OCI-LY3 (cell line): ENCODE measurements around the gene PRSS56.

Source experiments
- H2AFZ ChIP-seq: fragments of 200-600, 300-600 bp; shearing (Covaris generic); 2 replicates; pipeline ENCODE4 v1.6.0; 2014; ENCODE audit warnings: antibody characterized with exemption, low read depth, low read length
- H3K27ac ChIP-seq: fragments of 200-600, 300-600 bp; sonication (generic); 2 replicates; pipeline ENCODE4 v1.5.1; 2014; ENCODE audit warnings: mild to moderate bottlenecking, low read length, moderate library complexity, mixed read lengths
- H3K27me3 ChIP-seq: fragments of 200-600, 300-600 bp; sonication (generic); 2 replicates; pipeline ENCODE4 v1.6.1; 2014; ENCODE audit warnings: low read depth, low read length, mixed read lengths
- H3K36me3 ChIP-seq: fragments of 200-600, 300-600 bp; sonication (generic); replicated peaks from 2 replicates; pipeline ENCODE3; 2014; ENCODE audit warnings: low read depth, low read length, mixed read lengths
- H3K4me1 ChIP-seq: fragments of 300-600, 200-600 bp; sonication (generic); 2 replicates; pipeline ENCODE4 v1.6.1; 2014; ENCODE audit warnings: low read length, mixed read lengths
- H3K4me2 ChIP-seq: fragments of 200-600, 300-600 bp; sonication (generic); 2 replicates; pipeline ENCODE4 v1.6.1; 2014; ENCODE audit warnings: low read length, mixed read lengths
- H3K4me3 ChIP-seq: fragments of 300-600, 200-600 bp; sonication (generic); 2 replicates; pipeline ENCODE4 v1.5.1; 2014; ENCODE audit warnings: antibody characterized with exemption, mild to moderate bottlenecking, low read length, moderate library complexity
- H3K79me2 ChIP-seq: fragments of 300-600, 200-600 bp; shearing (Covaris generic); 2 replicates; pipeline ENCODE4 v1.6.1; 2014; ENCODE audit warnings: mild to moderate bottlenecking, low read length, mixed read lengths
- H3K9ac ChIP-seq: fragments of 300-600, 200-600 bp; shearing (Covaris generic); 2 replicates; pipeline ENCODE4 v1.6.0; 2014; ENCODE audit warnings: mild to moderate bottlenecking, low read length, moderate library complexity
- H3K9me3 ChIP-seq: fragments of 200-600, 300-600 bp; shearing (Covaris generic); 2 replicates; pipeline ENCODE4 v1.6.1; 2014; ENCODE audit warnings: low read length, mixed read lengths; ENCODE audit not compliant: insufficient read depth
- H4K20me1 ChIP-seq: fragments of 200-600, 300-600 bp; sonication (generic); 2 replicates; pipeline ENCODE4 v1.6.1; 2016; ENCODE audit warnings: low read length, mixed read lengths; ENCODE audit not compliant: insufficient read depth
- CTCF ChIP-seq: fragments of 200-600, 300-600 bp; sonication (generic); IDR thresholded peaks from 2 replicates; pipeline ENCODE4 v1.5.1; 2014; ENCODE audit warnings: antibody characterized with exemption, low read length, low read depth
- EZH2phosphoT487 ChIP-seq: fragments of 200-600 bp; shearing (Covaris generic); IDR thresholded peaks from 2 replicates; pipeline ENCODE4 v1.6.1; 2018; ENCODE audit warnings: antibody characterized with exemption, mixed run types, low read depth

The PRSS56 gene

GRCh38 chr2:232508251-232508650 is 11.9 kb upstream of the PRSS56 start:
- Histone ChIP-seq H3K27ac (no peak overlapping the region), H2AFZ (no peak overlapping the region), H3K4me3 (no peak overlapping the region), H4K20me1 (no peaks in the 10 kb centered on the region), H3K4me1 (no peaks in the 10 kb centered on the region), H3K27me3 (no peaks in the 10 kb centered on the region), H3K4me2 (no peak overlapping the region), H3K9ac (no peak overlapping the region), H3K9me3 (no peaks in the 10 kb centered on the region), H3K79me2 (no peaks in the 10 kb centered on the region), H3K36me3 (no peaks in the 10 kb centered on the region)
- no peak for TF ChIP-seq EZH2phosphoT487
- no peak for TF ChIP-seq CTCF

GRCh38 chr2:232511336-232511890 is 8.8 kb upstream of the PRSS56 start:
- H3K27ac ChIP-seq: no peak overlapping the region

GRCh38 chr2:232512602-232513001 is 7.6 kb upstream of the PRSS56 start:
- Histone ChIP-seq H4K20me1 (no peaks in the 10 kb centered on the region), H3K27ac (no peak overlapping the region), H3K79me2 (no peaks in the 10 kb centered on the region), H3K36me3 (no peaks in the 10 kb centered on the region), H3K4me1 (no peaks in the 10 kb centered on the region), H3K27me3 (no peaks in the 10 kb centered on the region), H3K4me2 (no peak overlapping the region), H3K4me3 (no peak overlapping the region), H3K9me3 (no peaks in the 10 kb centered on the region), H3K9ac (no peak overlapping the region), H2AFZ (no peak overlapping the region)
- TF ChIP-seq CTCF: no peak

More at GRCh38 chr2:232511336-232511890, 8.8 kb upstream of the PRSS56 start:
- Histone ChIP-seq H3K4me3 (no peak overlapping the region), H3K27me3 (no peaks in the 10 kb centered on the region), H3K4me1 (no peaks in the 10 kb centered on the region), H3K9me3 (no peaks in the 10 kb centered on the region), H3K79me2 (no peaks in the 10 kb centered on the region), H3K4me2 (no peak overlapping the region), H3K36me3 (no peaks in the 10 kb centered on the region), H4K20me1 (no peaks in the 10 kb centered on the region), H3K9ac (no peak overlapping the region), H2AFZ (no peak overlapping the region)
- TF ChIP-seq EZH2phosphoT487: no peak
- no peak for TF ChIP-seq CTCF

GRCh38 chr2:232513353-232513752 is 6.8 kb upstream of the PRSS56 start:
- no peaks in the 10 kb centered on the region for H3K27me3 ChIP-seq

More at GRCh38 chr2:232513353-232513752, 6.8 kb upstream of the PRSS56 start:
- no peak overlapping the region for H3K4me2 ChIP-seq
- no peak overlapping the region for H2AFZ ChIP-seq
- H3K9me3 ChIP-seq: no peaks in the 10 kb centered on the region
- H4K20me1 ChIP-seq: no peaks in the 10 kb centered on the region
- no peak overlapping the region for H3K27ac ChIP-seq
- H3K79me2 ChIP-seq: no peaks in the 10 kb centered on the region
- H3K36me3 ChIP-seq: no peaks in the 10 kb centered on the region
- H3K4me3 ChIP-seq: no peak overlapping the region
- no peak overlapping the region for H3K9ac ChIP-seq
- H3K4me1 ChIP-seq: no peaks in the 10 kb centered on the region
- TF ChIP-seq EZH2phosphoT487: no peak
- no peak for TF ChIP-seq CTCF
